A673 (cell line): ENCODE measurements around the gene XPO6. TPM values are rescaled to one million over a fixed set of nuclear protein-coding genes. Genes with fewer than 3 reads are reported as not detected.

Source experiments
- BruUV-seq: library from RNA; stranded (reverse); fragments of 400-500 nt; replicated peaks from 2 replicates; lab custom pipeline; 2021; lab: Mats Ljungman, UMichigan
- CTCF ChIA-PET: fragments of 300-600 bp; sonication (Branson Sonifier 250); formaldehyde crosslinking; loops from one replicate; lab custom pipeline; 2022; ENCODE audit warnings: antibody characterized with exemption; lab: Charles Lee
- POLR2A ChIA-PET: fragments of 300-600 bp; sonication (Branson Sonifier 250); formaldehyde crosslinking; loops from one replicate; lab custom pipeline; 2022; ENCODE audit warnings: antibody characterized with exemption; ENCODE audit not compliant: low non-redundant PET; lab: Charles Lee
- DNase-seq: peaks from one replicate; pipeline ENCODE4 v3.0.0-alpha.2; 2015; ENCODE audit warnings: low spot score
- H3K27ac ChIP-seq: fragments of 200-600 bp; sonication (generic); 2 replicates; pipeline ENCODE4 v1.5.1; 2016; ENCODE audit warnings: mixed run types, low read depth, mild to moderate bottlenecking, mixed read lengths, antibody characterized with exemption, low read length; ENCODE audit not compliant: poor library complexity, severe bottlenecking
- H3K27me3 ChIP-seq: fragments of 200-600 bp; sonication (generic); replicated peaks from 2 replicates; pipeline ENCODE4 v1.6.1; 2017; ENCODE audit warnings: mixed run types, low read depth, mild to moderate bottlenecking, mixed read lengths, antibody characterized with exemption, low read length; ENCODE audit not compliant: insufficient read depth, poor library complexity
- H3K36me3 ChIP-seq: fragments of 200-600 bp; sonication (generic); 2 replicates; pipeline ENCODE4 v1.6.1; 2016; ENCODE audit warnings: mixed run types, mild to moderate bottlenecking, mixed read lengths, antibody characterized with exemption, low read length; ENCODE audit not compliant: insufficient read depth, poor library complexity, severe bottlenecking
- H3K4me1 ChIP-seq: fragments of 200-600 bp; sonication (generic); 2 replicates; pipeline ENCODE4 v1.6.1; 2017; ENCODE audit warnings: mixed run types, mild to moderate bottlenecking, mixed read lengths, antibody characterized with exemption, low read length; ENCODE audit not compliant: insufficient read depth, poor library complexity, severe bottlenecking
- H3K4me3 ChIP-seq: fragments of 200-600 bp; sonication (generic); 2 replicates; pipeline ENCODE4 v1.5.1; 2016; ENCODE audit warnings: low read depth, mixed run types, mild to moderate bottlenecking, mixed read lengths, low read length; ENCODE audit not compliant: poor library complexity, severe bottlenecking
- H3K9me3 ChIP-seq: fragments of 200-600 bp; sonication (generic); 2 replicates; pipeline ENCODE4 v1.6.1; 2016; ENCODE audit warnings: mixed run types, low read depth, mild to moderate bottlenecking, mixed read lengths, antibody characterized with exemption, low read length; ENCODE audit not compliant: poor library complexity, severe bottlenecking
- EZH2 ChIP-seq: fragments of 200-600 bp; sonication (generic); IDR thresholded peaks from 2 replicates; pipeline ENCODE4 v1.6.1; 2017; ENCODE audit warnings: borderline replicate concordance, low read depth, mild to moderate bottlenecking, mixed read lengths, antibody characterized with exemption, low read length; ENCODE audit not compliant: poor library complexity, severe bottlenecking
- intact Hi-C: fragments of 100-400 bp; cut with micrococcal nuclease; formaldehyde crosslinking; loops from one replicate; pipeline ENCODE4 v1.10.0; 2022; ENCODE audit not compliant: unreplicated experiment
- total RNA-seq: library from RNA; stranded (reverse); gene quantifications from 2 replicates; pipeline ENCODE4 v1.2.3, GENCODE V29; 2021
- TF ChIP-seq, protein P1 (sequence below): fragments of 300-800, 200-600 bp; sonication (generic); conservative IDR thresholded peaks from 2 replicates; pipeline ENCODE4 v1.5.1; 2017; ENCODE audit warnings: low read depth, mild to moderate bottlenecking, antibody characterized with exemption, low read length, moderate library complexity, mixed read lengths

XPO6 gene
- total RNA-seq, 1 experiment from 2014 or later = 155 TPM

DNA sequence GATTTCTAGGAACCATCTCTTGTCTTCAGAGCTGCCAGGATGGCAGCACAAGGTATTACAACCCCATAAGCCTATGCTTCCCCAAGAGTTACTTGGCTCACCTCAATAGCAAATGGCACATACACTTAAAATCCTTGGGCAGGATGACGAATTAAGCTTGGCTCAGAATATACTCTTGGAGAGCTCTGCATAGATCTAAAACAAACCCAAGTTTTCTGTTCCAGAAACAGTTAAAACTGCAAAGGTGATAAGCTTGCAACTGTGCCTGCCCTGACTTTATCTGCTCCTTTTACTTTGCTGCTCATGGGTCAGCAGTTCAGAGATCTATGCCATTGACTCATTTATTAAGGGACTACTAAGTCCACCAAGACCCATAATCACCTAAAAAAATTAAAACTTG, 26.1 kb downstream of the XPO6 start:
- Histone ChIP-seq H3K9me3 (peaks cover 6% of the 10 kb centered on the region), H3K27ac (no peak overlapping the region), H3K27me3 (no peaks in the 10 kb centered on the region), H3K4me1 (peaks cover 65% of the 10 kb centered on the region), H3K4me3 (no peak overlapping the region), H3K36me3 (no peaks in the 10 kb centered on the region)
- no peak for DNase-seq
- intact Hi-C loops = no loop called here
- ChIA-PET POLR2A (no interaction called here), CTCF (no interaction called here)
- TF ChIP-seq, protein P1, sequence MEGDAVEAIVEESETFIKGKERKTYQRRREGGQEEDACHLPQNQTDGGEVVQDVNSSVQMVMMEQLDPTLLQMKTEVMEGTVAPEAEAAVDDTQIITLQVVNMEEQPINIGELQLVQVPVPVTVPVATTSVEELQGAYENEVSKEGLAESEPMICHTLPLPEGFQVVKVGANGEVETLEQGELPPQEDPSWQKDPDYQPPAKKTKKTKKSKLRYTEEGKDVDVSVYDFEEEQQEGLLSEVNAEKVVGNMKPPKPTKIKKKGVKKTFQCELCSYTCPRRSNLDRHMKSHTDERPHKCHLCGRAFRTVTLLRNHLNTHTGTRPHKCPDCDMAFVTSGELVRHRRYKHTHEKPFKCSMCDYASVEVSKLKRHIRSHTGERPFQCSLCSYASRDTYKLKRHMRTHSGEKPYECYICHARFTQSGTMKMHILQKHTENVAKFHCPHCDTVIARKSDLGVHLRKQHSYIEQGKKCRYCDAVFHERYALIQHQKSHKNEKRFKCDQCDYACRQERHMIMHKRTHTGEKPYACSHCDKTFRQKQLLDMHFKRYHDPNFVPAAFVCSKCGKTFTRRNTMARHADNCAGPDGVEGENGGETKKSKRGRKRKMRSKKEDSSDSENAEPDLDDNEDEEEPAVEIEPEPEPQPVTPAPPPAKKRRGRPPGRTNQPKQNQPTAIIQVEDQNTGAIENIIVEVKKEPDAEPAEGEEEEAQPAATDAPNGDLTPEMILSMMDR = no peak
- TF ChIP-seq EZH2 = no peak
- no TSS peak for BruUV-seq

DNA sequence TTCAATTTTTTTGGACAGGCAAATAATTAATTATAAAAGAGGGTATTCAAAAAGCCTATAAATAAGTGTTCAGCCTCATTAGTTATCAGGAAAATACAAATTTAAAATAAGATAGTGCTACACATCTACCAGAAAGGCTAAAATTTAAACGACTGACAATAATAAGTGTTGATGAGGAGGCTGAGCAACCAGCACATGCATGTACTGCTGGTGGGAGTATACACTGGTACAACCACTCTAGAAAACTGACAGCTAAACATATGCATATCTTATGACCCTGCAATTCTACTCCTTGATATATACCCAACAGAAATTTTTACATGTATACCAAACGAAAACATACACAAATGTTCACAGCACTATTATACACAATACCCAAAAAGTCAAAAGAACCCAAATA, 27.1 kb downstream of the XPO6 start:
- CTCF ChIA-PET = no interaction called here
- H3K4me3 ChIP-seq = no peak overlapping the region
- H3K36me3 ChIP-seq = no peaks in the 10 kb centered on the region
- no peak for DNase-seq
- no peak overlapping the region for H3K27ac ChIP-seq
- no peaks in the 10 kb centered on the region for H3K27me3 ChIP-seq
- POLR2A ChIA-PET = no interaction called here
- H3K9me3 ChIP-seq = peaks cover 6% of the 10 kb centered on the region
- BruUV-seq = no TSS peak
- TF ChIP-seq, protein P1 = no peak
- no peak for TF ChIP-seq EZH2
- intact Hi-C loops = no loop called here
- H3K4me1 ChIP-seq = peaks cover 56% of the 10 kb centered on the region

DNA sequence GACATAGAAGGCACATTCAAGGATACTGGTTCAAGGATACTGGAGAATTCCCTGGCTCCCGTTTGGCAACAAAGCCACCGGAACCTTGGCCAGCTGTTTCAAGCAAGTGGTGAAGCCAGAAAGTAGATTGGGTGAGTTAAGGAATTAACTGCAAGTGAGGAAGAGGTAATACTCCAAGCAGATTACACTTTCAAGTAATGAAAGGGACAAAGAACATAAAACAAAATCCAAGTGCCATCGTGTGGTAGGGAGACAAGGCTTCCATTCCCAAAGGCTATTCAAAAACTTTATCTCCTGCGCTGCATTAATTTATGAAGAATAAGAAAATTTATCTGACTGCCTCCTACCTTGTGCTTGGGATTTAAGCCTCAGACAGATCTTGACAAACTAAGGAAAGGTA, 27.8 kb downstream of the XPO6 start:
- Histone ChIP-seq H3K27me3 (no peaks in the 10 kb centered on the region), H3K36me3 (no peaks in the 10 kb centered on the region), H3K9me3 (peaks cover 6% of the 10 kb centered on the region), H3K27ac (no peak overlapping the region), H3K4me3 (no peak overlapping the region), H3K4me1 (peaks cover 49% of the 10 kb centered on the region)
- no peak for DNase-seq
- BruUV-seq = no TSS peak
- intact Hi-C loops = no loop called here
- POLR2A ChIA-PET = no interaction called here
- TF ChIP-seq, protein P1 = no peak
- TF ChIP-seq EZH2 = no peak
- CTCF ChIA-PET = no interaction called here
